Right atrium auricular region (tissue), 2 donors: Measurements from ENCODE around the gene NTN4. TPM values are rescaled to one million over a fixed set of nuclear protein-coding genes. Genes with fewer than 3 reads are reported as not detected.
"Not testable (repeated sequence)": the region's sequence is repeated elsewhere in the genome, so short reads cannot be mapped to it uniquely, and the experiment has no call there.

Experiments used
- DNase-seq: peaks from one replicate; pipeline ENCODE4 v3.0.0-alpha.2; 2019; ENCODE audit warnings: low spot score
- H3K27ac ChIP-seq, 2 donors: fragments of 200-600 bp; sonication (generic); 1 replicate in 1 of 2; 2 replicates in 1 of 2; pipeline ENCODE4 v1.5.1; 2016 to 2019
- H3K27me3 ChIP-seq, 2 donors: fragments of 200-600 bp; sonication (generic); one replicate each; pipeline versions ENCODE4 v1.5.1 to v1.6.0; 2017 to 2019
- H3K36me3 ChIP-seq: fragments of 200-600 bp; sonication (generic); one replicate; pipeline ENCODE4 v1.5.1; 2016
- H3K4me1 ChIP-seq, 2 donors: fragments of 200-600 bp; sonication (generic); one replicate each; pipeline versions ENCODE4 v1.5.1 to v1.6.0; 2017 to 2019
- H3K4me3 ChIP-seq, 2 donors: fragments of 200-600 bp; sonication (generic); 1 replicate in 1 of 2; 2 replicates in 1 of 2; pipeline ENCODE4 v1.5.1; 2017 to 2019; ENCODE audit warnings: mild to moderate bottlenecking in 1 of 2, moderate library complexity in 1 of 2
- H3K9me3 ChIP-seq, 2 donors: fragments of 200-600 bp; sonication (generic); one replicate each; pipeline ENCODE4 v1.5.1; 2019
- CTCF ChIP-seq, 2 donors: fragments of 200-600 bp; sonication (generic); IDR thresholded peaks; one replicate each; pipeline ENCODE4 v1.5.1; 2019; ENCODE audit warnings: antibody characterized with exemption in 2 of 2
- total RNA-seq, 2 donors: library from RNA; depleted of rRNA; stranded (reverse); fragments of >200 nt; gene quantifications; one replicate each; pipeline ENCODE4 v1.1.0, GENCODE V29; 2016

Gene NTN4
- total RNA-seq, 2 donors from 2014 or later = 69.0 to 85.3 TPM

GRCh38 chr12:95687937-95688336, 102.6 kb downstream of the NTN4 start:
- no peak overlapping the region for H3K4me3 ChIP-seq
- H3K4me1 ChIP-seq = peaks cover 0 to 10% of the 10 kb centered on the region in 2 donors
- no peak overlapping the region for H3K27ac ChIP-seq
- no peaks in the 10 kb centered on the region for H3K9me3 ChIP-seq
- DNase-seq = no peak
- no peak for TF ChIP-seq CTCF (IDR thresholded peaks at IDR 0.05)
- peaks cover 6% of the 10 kb centered on the region for H3K36me3 ChIP-seq
- H3K27me3 ChIP-seq = no peaks in the 10 kb centered on the region

GRCh38 chr12:95683418-95683817, 107.1 kb downstream of the NTN4 start:
- H3K4me3 ChIP-seq = no peak overlapping the region
- no peak for DNase-seq
- H3K9me3 ChIP-seq = no peaks in the 10 kb centered on the region
- TF ChIP-seq CTCF (IDR thresholded peaks at IDR 0.05) = no peak
- H3K36me3 ChIP-seq = peaks cover 17% of the 10 kb centered on the region
- H3K27me3 ChIP-seq = no peaks in the 10 kb centered on the region
- no peaks in the 10 kb centered on the region for H3K4me1 ChIP-seq
- H3K27ac ChIP-seq = no peak overlapping the region

DNA sequence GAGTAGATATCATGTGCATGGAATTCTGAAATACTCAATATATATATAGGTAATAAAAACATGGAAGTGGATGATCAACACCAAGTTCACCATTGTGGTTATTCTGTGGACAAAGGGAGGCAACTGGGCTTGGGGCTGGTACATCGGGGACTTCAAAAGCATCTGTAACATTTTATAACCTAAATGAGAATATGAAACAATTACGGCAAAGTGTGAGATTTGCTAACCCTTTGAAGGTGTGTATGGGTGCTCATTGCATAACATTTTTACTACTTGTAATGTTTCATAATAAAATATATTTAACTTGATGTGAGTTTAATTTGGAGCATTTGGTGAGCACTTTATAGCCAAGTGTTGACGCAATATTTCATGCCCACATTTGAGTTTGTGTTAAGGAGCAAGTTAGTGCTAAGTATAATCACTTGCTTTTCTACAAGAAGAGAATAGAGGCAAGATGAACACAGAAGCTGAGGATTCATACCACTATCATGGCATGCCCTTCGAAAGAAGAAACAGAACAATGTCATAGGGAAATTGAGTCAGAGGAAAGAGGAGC, 109.3 kb downstream of the NTN4 start:
- H3K9me3 ChIP-seq = no peaks in the 10 kb centered on the region
- no peak overlapping the region for H3K4me3 ChIP-seq
- DNase-seq = no peak
- H3K27ac ChIP-seq = no peak overlapping the region
- H3K36me3 ChIP-seq = peaks cover 17% of the 10 kb centered on the region
- no peaks in the 10 kb centered on the region for H3K4me1 ChIP-seq
- no peaks in the 10 kb centered on the region for H3K27me3 ChIP-seq
- no peak for TF ChIP-seq CTCF (IDR thresholded peaks at IDR 0.05)

DNA sequence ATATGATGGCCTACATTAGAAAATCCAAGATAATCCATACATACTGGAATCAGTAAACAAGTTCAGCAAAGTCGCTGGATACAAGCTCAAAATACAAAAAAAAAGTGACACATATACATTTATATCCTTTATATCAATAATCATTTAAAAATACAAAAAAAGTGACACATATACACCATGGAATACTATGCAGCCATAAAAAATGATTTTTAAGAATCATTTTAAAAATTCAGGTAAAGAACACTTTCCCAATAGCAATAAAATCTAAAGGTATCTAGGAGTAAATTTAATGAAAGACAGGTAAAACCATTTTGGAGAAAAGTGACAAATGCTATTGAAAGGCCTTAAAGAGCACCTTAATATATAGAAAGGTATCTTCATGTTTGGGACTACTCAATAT, 111.9 kb downstream of the NTN4 start:
- no peak for DNase-seq
- no peak overlapping the region for H3K27ac ChIP-seq
- no peak overlapping the region for H3K4me3 ChIP-seq
- peaks cover 17% of the 10 kb centered on the region for H3K36me3 ChIP-seq
- no peaks in the 10 kb centered on the region for H3K9me3 ChIP-seq
- H3K4me1 ChIP-seq = peaks cover 0 to 14% of the 10 kb centered on the region in 2 donors
- H3K27me3 ChIP-seq = no peaks in the 10 kb centered on the region
- no peak for TF ChIP-seq CTCF (IDR thresholded peaks at IDR 0.05)

- DNase-seq, H3K4me3 ChIP-seq, H3K27ac ChIP-seq, H3K27me3 ChIP-seq, H3K9me3 ChIP-seq: not testable (repeated sequence)
- Histone ChIP-seq H3K4me1 (peaks cover 0 to 15% of the 10 kb centered on the region in 2 donors), H3K36me3 (peaks cover 11% of the 10 kb centered on the region)
These were observed 112.8 kb downstream of the NTN4 start for GRCh38 chr12:95677782-95678181.

GRCh38 chr12:95674631-95675030, 115.9 kb downstream of the NTN4 start:
- no peak for TF ChIP-seq CTCF (IDR thresholded peaks at IDR 0.05)
- no peaks in the 10 kb centered on the region for H3K36me3 ChIP-seq
- H3K27ac ChIP-seq = no peak overlapping the region
- H3K27me3 ChIP-seq = no peaks in the 10 kb centered on the region
- no peak overlapping the region for H3K4me3 ChIP-seq
- peaks cover 0 to 15% of the 10 kb centered on the region in 2 donors for H3K4me1 ChIP-seq
- no peak for DNase-seq
- H3K9me3 ChIP-seq = no peaks in the 10 kb centered on the region
